Activated CD4-positive, CD25-positive, alpha-beta regulatory T cell treated with anti-CD3 and anti-CD28 coated beads, Interleukin-2, amount 50 U/mL, for 24 hours (primary cell): Measurements from ENCODE around the gene FAM219A.
"Not testable (repeated sequence)": the region's sequence is repeated elsewhere in the genome, so short reads cannot be mapped to it uniquely, and the experiment has no call there.

ENCODE experiments used
- ATAC-seq, 2 donors: fragments of 150-1000 bp; cut with Tn5 transposase; one replicate each; pipeline ENCODE4 v1.10.0; 2021; ENCODE audit warnings: mild to moderate bottlenecking in 1 of 2, moderate library complexity in 1 of 2

Gene FAM219A

DNA sequence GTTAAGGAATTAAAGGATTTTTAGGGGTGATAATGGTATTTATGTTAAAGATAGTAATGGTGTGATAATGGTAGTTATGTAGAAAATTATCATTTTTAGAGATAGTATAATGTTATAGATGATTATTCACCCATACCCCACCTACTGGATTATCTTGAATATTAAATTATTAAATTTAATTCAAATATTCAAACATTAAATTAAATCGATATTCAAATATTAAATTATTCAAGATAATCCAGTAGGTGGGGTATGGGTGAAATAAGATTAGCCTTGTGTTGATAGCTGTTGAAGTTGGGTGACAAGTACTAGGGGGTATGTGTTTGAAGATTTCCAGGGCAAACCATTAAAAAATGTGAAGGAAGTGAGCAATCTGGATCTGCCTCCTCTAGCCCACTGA is 15.6 kb downstream of the FAM219A start:
- ATAC-seq: no peak

DNA sequence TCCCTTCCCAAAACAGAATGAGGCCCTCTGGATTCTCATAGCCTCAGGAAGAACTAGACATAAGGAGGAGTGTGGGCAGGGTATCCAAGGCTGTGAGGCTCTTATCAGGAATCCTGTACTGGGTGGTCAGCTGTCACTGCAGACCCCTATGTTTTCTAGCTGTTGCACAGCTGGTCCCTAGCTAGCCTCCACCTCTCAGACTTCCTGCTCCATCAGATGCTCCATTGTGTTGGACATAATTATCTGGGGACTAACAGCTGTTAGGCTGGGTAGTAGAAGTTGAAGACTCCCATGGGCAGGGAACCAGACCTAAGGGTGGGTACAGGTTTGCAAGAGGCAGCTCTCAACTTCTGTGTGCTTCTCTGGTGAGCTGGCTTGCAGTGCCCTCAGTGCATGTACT is 18.4 kb downstream of the FAM219A start:
- ATAC-seq: no peak

DNA sequence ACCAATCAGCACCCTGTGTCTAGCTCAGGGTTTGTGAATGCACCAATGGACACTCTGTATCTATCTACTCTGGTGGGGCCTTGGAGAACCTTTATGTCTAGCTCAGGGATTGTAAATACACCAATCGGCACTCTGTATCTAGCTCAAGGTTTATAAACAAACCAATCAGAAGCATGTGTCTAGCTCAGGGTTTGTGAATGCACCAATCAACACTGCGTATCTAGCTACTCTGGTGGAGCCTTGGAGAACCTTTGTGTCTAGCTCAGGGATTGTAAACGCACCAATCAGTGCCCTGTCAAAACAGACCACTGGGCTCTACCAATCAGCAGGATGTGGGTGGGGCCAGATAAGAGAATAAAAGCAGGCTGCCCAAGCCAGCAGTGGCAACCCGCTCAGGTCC is 19.9 kb downstream of the FAM219A start:
- not testable (repeated sequence) for ATAC-seq

DNA sequence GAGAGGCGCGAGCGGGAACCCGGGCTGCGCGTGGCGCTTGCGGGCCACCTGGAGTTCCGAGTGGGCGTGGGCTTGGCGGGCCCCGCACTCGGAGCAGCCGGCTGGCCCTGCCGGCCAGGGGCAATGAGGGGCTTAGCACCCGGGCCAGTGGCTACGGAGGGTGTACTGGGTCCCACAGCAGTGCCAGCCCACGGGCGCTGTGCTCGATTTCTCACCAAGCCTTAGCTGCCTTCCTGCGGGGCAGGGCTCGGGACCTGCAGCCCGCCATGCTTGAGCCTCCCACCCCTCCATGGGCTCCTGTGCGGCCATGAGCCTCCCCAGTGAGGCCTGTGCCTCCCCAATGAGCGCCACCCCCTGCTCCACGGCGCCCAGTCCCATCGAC is 20.5 kb downstream of the FAM219A start:
- ATAC-seq: not testable (repeated sequence)

DNA sequence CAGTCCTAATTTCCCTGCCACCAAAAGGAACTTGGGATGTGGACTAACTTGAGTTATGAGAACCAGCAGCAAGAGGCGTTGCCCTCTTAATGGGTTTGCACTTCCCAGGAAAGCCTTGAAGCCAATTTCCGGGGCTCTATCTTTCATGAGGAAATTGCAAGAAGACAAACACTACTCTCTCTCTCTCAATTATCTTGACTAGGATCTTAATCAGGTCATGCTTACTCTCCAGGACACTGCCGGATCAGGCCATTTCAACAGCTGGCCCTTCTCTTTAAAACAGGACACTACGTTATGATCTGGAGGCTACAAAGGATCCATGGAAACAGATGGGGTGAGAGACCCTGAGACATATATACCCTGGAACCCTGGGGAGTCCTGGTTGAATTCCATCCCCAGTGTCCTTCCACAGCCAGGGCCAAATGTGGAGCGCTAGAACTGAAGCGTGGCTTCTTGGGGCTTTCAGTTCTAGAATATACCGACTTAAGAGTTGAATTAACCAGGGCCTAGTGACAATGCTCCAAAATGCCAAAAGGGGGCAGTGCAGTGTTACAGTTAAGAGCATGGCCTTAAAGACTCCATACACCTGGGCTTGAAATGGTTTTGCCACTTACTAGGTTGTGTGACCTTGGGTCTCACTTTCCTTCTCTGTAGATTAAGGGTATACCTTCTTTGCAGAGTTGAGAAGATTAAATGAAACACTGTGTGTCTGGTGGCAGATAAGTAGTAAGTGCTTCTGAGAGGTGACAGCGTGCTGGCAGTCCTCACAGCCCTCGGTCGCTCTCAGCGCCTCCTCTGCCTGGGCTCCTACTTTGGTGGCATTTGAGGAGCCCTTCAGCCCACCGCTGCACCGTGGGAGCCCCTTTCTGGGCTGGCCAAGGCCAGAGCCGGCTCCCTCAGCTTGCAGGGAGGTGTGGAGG is 21.1 kb downstream of the FAM219A start:
- ATAC-seq: peak; percentile 88 to 93

DNA sequence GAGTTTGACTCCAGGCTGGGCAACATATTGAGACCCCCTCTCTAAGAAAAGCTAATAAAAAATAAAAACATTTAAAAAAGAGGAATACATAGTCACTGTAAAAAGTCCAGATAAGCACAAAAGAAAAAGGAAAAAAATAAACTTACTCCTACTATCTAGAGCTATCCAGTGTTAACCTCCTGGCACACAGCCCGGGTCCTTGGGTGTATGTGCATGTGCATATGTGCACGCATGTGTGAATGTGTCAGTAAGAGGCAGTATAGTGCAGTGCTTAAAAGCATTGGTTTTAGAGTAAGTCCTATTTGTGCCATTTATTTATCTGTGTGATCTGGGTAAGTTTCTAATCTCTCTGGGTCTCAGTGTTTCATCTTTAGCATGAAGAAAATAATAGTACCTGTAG is 26.7 kb downstream of the FAM219A start:
- ATAC-seq: no peak

DNA sequence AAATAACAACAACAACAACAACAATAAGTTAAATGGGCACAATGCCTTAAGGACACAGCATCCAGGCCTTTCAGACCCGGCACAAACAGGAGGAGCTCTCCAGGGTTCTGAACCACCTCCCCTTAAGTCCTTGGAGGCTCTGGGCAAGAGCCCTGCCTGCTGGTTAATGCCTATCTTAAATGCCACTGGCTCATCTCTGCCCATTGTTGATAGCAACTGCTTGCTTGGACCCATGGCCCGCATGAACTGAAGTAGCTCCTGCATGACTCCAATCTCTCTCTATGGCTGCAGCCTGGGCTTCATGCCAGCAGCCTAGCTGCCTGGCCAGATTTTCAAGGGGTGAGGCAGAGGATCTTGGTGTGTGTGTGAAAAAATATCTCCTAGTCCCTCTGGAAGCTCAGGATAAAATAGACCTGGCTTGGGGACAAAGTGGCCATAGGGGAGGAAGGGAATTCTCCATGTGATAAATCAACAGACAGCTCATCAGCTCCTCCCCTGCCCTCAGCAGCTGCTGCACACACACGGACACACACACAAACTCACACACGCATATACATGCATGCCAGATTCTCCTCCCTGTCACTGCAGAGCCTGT is 27.4 kb downstream of the FAM219A start:
- no peak for ATAC-seq

DNA sequence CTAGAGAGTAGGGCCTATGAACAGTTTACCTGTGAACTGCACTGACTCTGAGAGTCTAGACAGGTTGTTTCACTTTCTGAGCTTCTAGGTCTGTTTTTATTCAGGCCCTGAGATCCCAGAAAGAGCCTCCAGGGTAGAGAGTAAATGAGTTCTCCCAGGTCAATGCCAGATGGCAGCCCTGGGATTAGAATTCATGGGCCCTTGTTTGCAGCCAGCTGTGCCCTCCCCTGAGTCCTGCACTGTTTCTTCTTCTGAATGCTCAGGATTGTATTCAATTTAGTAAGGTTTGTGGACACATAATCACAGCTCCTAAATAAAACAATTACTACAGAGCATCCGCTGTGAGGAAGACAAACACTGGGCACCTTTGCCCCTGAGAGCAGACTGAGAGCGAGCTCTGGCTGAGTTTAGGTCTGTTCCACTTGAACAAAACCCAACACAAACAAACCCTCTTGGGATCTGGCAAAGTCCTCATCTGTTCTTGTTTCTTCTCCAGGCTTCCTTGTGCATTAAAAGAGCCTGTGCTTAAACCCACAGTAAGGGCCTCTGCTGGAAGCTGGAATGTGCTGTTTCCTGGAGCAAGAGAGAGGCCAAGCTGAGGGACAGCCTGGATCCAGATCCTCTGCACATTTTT is 29.9 kb downstream of the FAM219A start:
- ATAC-seq: no peak

DNA sequence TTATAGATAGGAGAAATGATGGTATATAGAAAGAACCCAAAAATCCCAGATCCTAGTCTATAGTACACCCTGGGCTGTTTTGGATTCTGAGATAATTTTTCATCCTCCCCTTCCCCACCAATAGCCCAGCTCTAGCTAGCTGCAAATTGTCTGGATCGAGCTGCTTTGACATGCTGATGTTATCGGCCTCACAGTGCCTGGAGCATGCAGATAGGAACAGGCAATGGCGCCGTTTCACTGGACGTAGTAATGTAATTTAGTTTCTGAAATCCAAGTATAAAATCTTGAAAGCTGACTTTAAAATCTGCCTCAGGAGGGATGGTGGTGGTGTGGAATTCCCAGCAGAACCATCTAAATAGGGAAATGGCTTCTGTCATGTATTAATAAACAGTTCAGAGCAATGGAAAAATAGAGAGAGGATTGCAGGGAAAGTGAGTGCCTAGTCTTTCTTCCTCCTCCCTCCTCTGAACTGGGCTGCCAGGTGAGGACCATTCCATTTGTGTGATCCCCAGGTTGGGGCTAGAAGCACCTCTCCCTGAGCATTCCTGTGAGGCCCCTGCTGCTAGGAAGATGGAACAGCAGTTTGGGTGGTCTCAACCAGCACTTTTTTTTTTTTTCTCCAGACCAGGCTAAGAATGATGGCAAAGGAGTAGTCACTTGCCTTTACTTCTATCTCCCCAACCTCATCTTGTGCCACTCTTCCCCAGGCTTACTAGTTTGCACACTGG is 31.9 kb downstream of the FAM219A start:
- no peak for ATAC-seq

DNA sequence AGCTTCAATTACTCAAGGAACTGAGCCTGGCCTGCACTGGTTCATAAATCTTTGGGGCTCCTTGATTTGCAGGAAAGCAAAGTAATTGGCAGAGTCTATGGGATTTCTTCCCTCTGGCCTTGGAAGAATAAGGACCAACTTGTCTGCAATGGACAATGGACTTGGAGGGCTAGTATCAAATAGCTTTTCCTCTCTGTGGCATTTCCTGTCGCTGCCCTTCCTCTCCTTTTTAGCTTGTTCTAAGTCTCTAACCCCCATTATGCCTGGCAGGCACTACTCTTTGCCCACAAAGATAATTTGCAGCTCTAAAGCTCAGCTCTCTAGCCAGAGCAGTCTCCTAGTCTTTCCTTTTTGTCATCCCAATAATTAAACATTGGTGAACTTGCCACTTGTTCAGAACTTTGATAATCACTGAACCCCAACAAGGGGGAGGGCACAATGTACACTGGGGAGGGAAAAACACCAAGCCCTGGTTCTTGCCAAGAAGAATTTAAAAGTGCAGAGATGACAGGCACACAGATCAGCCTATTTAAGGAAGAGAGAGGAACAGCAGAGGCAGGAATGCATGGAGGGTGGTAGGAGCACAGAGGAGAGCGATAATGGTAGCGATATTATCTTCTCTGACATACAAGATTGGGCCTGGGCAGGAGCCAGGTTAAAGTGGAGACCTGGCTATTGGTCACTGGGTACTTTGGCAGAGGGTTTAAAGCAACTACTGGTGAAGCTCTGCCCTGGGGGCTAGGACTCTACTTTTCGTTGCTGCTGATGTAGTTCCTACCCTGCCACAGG is 38.5 kb downstream of the FAM219A start:
- ATAC-seq: no peak

DNA sequence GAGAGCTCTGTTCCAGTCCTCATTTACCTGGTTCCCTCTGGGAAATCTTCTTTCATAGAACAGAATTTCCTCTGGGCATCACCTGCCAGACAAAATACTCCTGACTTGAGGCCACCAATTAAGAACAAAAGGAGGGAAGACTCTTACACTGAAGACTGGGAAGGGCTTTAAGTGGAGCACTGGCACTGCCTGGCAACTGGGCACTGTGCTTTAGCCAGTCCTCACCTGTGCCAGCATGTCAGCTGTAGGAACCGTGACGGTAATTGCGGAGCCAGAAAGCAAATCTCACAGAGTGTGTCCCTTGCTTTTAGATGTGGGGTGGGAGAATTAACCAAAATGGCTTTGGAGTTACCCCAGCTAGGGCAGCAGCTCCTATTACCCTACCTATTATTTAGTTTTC is 40.6 kb downstream of the FAM219A start:
- no peak for ATAC-seq

DNA sequence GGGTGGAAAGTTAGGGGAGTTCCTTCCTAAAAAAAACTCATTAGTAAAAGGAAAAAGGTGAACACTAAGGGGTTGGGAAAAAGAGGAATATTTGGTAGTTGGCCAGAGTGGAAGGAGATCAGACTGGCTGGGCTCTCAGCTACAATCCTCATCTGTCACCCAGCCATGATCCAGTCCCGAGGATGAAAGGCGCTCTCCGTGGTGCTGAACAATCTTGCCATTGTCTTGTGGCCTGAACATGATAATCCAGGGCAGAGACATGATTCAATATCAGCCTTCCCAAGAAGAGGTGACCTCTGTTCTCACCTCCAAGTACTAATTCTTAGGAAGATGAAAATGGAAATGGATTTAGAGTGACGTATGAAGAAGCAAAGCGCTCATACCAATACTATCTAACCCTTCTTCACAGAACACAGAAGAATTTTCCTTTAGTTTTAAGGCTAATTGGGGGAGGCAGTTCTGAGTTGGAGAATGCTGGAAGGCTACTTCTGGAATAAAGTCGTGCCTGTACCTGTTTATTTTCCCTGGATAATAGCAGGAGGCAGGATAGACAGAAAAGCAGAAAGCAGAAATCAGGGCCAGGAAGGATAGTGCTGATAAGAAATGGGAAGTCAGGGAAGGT is 45.0 kb downstream of the FAM219A start:
- ATAC-seq: no peak

DNA sequence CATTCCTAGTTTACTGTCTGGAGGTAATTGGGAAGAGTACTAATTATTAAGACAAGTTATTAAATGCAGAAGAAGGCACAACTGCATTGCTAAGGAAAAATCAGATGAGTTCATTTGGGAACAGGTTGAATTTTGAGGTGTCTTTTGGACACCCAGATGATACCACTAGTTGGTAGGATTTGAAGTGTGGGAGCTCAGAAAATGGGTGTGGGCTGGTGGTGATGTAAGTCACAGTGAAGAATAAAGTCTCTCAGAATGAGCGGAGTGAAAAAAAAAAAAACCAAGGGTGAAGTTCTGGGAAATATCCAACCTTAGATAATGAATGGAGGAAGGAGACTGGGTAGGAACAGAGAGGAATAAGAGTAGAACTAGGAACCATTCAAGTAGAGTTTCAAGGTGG is 46.0 kb downstream of the FAM219A start:
- ATAC-seq: no peak

DNA sequence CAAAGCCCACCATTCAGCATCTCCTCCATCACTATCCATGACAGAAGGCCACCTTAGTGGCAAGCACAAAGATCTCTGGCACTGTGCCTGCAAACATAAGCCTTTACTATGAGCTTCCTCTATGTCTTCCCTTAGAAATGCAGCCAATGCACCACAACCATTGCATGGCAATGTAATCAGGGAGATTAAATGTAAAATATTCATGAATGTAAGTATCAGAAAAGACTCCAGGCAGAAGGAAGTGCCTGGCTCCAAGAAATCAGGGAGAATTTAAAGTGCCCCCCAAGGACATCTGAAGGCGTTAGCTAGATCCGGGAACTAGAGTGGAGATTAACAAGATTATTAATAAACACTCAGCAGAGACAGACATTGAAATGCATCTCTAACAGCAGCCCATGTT is 49.2 kb downstream of the FAM219A start:
- no peak for ATAC-seq

DNA sequence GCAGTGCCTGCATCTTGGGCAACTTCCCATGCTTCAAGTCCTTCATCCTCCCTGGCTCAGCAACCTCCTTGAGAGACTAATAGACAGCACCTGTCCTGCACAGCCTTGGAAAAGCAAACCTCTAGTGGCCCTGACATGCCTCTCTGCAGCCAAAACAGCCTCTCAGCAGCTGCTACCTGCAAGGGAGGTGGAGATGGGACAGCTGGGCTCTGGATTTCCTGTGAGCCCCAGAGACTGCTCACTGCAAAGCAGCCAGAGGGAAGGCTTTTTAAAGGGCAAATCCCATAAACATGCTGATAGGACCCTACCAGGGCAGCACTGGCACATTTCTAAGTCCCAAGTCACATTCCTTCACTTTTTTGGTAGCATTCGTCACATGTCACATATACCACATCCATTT is 50.2 kb downstream of the FAM219A start:
- no peak for ATAC-seq

DNA sequence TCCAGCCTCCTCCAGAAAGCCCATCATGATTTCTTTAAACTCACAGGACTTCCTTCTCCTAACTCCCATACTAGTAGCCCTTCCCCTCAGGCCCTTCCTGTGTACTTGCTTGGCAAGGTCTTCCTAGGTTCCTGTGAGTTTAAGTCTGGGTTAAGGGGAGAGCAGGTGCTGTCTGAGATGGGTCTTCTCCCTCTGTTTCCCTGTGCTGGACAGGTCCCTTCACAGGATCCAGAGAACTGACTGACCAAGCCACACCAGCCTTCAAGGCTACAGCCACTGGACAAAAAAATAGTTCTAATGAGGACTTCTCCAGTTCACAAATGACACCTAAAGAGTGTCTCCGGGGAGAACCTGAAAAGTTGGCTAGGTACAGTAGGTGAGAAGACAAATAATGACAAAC is 52.2 kb downstream of the FAM219A start:
- ATAC-seq: no peak

DNA sequence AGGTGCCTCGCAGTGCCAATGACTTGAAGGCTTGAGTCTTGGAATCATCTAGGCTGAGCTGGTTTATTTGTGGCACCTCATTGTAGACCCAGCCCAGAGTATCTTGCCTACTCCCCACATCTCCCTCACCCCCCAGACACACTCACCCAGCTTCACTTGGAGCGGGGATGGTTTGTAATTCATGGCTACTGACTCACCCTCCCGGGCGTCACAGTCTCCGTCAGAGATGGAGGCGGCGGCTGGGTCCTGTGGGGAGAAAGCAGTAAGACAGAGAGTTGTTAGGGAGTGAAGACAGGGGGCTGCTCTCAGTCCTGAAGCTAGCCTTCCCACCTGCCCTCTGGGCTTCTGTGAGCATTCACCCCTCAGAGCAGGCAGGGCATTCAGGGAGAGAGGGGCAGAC is 52.7 kb downstream of the FAM219A start:
- no peak for ATAC-seq

DNA sequence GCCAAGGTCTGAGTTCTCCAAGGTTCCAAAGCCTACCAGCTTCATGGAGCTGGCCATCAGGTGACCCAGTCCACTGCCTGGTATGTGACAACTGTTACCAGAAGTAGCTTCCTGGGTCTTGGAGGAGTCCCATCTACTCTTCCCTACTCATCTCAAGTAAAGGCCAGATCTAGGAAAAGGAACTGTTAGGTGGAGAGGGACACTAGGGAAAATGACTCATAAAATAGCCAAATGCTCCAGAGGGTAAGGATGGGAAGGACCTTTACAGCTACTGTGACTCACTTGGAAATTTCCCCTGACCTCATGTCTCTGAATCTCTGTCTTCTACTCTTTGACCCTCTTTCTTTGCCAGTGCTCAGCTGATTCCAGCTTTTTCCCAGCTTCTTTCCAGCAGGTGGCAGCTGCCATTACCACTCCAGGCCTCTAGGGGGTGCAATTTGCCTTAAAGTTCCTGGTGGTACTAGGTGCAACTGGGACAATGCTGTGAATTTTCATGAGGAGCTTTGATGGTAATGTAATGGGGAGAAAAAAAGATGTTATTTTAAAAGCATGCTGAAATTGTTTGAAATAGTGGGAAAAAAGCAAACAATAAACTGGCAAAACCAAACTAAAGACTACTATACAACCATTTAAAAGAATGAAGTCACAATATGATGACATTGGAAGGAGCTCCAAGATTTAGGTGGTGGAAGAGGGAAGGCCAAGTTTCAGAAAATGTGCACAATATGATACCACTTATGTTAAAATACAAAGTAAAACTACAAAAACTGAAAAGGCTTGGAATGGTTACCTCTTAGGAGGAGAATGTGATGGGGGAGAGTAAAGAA is 54.6 kb downstream of the FAM219A start:
- ATAC-seq: no peak

DNA sequence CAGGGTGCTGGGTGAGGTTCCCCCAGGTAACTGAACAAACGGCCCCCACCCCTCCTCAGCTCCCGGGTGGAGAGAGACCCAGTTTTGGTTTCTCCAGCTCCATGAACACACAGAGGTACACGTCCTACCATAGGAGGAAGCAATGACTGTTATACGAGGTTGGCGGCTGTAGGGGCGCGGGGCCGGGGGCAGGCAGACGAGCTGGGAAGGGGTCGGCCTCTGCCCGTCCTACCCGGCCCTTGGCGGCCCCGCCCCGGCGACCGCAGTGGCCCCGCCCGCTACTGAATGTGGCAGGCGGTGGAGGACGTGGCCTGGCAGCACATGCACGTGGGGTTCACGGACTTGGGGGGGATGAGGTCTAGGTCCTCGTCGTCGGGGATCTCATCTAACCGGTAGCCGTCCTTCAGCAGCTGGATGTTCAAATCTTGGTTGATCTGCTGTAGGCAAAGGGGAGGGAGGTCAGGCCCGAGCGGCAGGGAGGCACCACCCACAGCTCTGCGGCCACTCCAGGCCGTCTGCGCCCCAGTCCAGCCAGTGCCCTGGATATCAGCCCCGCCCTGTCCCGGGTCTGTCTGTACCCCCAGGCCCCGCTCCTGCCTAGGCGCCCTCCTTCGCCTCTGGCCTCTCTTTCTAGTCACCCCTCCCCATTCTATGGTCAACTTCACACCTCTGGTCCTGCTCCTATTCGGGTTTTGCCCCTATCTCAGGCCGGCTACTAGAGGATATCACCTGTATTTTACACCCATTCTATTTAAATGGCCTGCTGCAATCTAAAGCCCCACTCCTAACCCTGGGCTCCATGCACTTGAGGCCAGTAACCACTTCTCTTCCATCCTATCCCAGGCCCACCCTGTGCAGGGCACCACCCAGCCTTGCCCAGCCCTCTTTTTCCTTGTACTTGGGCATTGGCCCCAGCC is 57.4 kb downstream of the FAM219A start:
- ATAC-seq: no peak

DNA sequence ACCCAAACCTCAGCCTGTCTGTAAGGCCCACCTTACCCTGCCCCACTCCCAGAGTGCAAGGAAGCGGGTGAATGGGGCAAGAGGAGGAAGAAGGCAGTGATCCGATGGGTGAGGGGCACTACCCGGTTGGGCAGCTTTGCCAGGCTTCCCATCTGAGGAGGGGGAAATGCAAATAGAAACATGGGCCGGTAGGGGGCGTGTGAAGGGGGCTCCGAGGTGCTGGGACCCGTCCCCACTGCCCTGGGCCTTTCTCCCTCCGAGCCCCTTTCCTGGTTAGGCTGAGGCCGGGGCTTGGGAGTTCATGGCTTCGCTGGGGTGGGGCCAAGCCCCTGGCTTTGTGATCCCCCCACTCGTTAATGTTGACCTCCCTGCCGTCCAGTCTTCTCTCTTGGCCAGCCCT is 58.1 kb downstream of the FAM219A start:
- no peak for ATAC-seq
